ENCODE results near the gene CDH4.

DNA sequence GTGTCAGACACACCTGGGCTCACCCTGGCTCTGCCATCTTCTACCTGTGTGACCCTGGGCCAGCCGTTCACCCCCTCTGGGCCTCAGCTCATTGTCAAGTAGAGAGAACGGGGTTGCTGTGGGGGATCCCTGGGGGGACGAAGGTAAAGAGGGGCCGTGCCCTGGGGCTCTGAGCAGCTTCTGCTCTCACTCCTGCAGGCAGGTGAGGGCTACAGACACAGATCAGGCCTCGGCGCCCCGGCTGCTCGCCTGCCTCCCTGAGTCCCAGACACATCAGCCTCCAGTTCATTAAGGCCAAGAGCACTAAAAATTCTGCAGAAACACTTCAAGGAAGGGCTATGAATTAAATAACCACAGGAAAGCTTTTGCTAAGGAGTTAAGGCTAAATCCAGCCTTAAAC is 394.4 kb downstream of the CDH4 start:
- no peak for TF ChIP-seq POLR2A (IDR thresholded peaks at IDR 0.05; ENCODE audit: low read depth, low read length)
- TF ChIP-seq, protein P1, sequence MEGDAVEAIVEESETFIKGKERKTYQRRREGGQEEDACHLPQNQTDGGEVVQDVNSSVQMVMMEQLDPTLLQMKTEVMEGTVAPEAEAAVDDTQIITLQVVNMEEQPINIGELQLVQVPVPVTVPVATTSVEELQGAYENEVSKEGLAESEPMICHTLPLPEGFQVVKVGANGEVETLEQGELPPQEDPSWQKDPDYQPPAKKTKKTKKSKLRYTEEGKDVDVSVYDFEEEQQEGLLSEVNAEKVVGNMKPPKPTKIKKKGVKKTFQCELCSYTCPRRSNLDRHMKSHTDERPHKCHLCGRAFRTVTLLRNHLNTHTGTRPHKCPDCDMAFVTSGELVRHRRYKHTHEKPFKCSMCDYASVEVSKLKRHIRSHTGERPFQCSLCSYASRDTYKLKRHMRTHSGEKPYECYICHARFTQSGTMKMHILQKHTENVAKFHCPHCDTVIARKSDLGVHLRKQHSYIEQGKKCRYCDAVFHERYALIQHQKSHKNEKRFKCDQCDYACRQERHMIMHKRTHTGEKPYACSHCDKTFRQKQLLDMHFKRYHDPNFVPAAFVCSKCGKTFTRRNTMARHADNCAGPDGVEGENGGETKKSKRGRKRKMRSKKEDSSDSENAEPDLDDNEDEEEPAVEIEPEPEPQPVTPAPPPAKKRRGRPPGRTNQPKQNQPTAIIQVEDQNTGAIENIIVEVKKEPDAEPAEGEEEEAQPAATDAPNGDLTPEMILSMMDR (conservative IDR thresholded peaks at IDR 0.05; ENCODE audit: low read depth, low read length): no peak
- no peak for TF ChIP-seq MAFK (IDR thresholded peaks at IDR 0.05; ENCODE audit: low read depth, low read length)
- no peak for TF ChIP-seq RCOR1 (IDR thresholded peaks at IDR 0.05; ENCODE audit: insufficient replicate concordance, low read length)
- TF ChIP-seq MXI1 (IDR thresholded peaks at IDR 0.05; ENCODE audit: borderline replicate concordance, low read depth, low read length): no peak
- TF ChIP-seq, protein P2, sequence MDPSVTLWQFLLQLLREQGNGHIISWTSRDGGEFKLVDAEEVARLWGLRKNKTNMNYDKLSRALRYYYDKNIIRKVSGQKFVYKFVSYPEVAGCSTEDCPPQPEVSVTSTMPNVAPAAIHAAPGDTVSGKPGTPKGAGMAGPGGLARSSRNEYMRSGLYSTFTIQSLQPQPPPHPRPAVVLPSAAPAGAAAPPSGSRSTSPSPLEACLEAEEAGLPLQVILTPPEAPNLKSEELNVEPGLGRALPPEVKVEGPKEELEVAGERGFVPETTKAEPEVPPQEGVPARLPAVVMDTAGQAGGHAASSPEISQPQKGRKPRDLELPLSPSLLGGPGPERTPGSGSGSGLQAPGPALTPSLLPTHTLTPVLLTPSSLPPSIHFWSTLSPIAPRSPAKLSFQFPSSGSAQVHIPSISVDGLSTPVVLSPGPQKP (IDR thresholded peaks at IDR 0.05; ENCODE audit: borderline replicate concordance, low read depth, low read length): no peak
- TF ChIP-seq NFE2L2 (IDR thresholded peaks at IDR 0.05; ENCODE audit: low read depth, low read length): no peak
- no peak for TF ChIP-seq SMC3 (IDR thresholded peaks at IDR 0.05; ENCODE audit: low read depth, low read length)
- TF ChIP-seq RFX5 (IDR thresholded peaks at IDR 0.05; ENCODE audit: low read depth, low read length): no peak
- TF ChIP-seq, protein P3, sequence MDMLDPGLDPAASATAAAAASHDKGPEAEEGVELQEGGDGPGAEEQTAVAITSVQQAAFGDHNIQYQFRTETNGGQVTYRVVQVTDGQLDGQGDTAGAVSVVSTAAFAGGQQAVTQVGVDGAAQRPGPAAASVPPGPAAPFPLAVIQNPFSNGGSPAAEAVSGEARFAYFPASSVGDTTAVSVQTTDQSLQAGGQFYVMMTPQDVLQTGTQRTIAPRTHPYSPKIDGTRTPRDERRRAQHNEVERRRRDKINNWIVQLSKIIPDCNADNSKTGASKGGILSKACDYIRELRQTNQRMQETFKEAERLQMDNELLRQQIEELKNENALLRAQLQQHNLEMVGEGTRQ (IDR thresholded peaks at IDR 0.05; ENCODE audit: low read depth, low read length): no peak
- no peak for TF ChIP-seq BHLHE40 (IDR thresholded peaks at IDR 0.05; ENCODE audit: low read depth, low read length)
- no peak for TF ChIP-seq CEBPB (IDR thresholded peaks at IDR 0.05; ENCODE audit: low read depth, low read length)

Measured in IMR-90 (cell line).